Coronary artery (tissue), 2 donors: ENCODE data around the gene UBN1.
"Not testable (repeated sequence)": the region's sequence is repeated elsewhere in the genome, so short reads cannot be mapped to it uniquely, and the experiment has no call there.

Experiments used
- DNase-seq: peaks from one replicate; pipeline ENCODE4 v3.0.0-alpha.2; 2017; ENCODE audit warnings: low spot score
- H3K27ac ChIP-seq, 2 donors: fragments of 200-600 bp; sonication (generic); one replicate each; pipeline ENCODE4 v1.5.1; 2016 to 2019
- H3K4me3 ChIP-seq: fragments of 200-600 bp; sonication (generic); 2 replicates; pipeline ENCODE4 v1.5.1; 2016; ENCODE audit warnings: mild to moderate bottlenecking, moderate library complexity
- CTCF ChIP-seq: fragments of 200-600 bp; sonication (generic); IDR thresholded peaks from one replicate; pipeline ENCODE4 v1.5.1; 2019; ENCODE audit warnings: antibody characterized with exemption

Gene UBN1

DNA sequence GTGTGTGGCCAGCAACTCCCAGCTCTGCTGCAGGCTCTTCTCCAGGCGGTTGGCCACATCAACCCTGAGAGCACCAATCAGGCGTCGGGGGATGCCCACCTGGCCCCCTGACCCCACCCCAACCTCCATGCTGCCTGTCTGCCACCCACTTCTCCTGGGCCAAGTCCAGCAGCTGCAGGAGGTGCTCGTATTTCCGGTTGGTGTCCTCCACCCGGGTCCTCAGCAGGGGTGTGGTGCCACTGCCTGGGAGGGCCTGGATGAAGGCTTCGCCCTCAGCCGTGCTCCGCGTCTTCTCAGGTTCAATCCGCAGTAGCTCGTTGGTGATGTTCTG, 44.6 kb downstream of the UBN1 start:
- TF ChIP-seq CTCF: no peak
- no peak overlapping the region for H3K27ac ChIP-seq
- no peak overlapping the region for H3K4me3 ChIP-seq
- DNase-seq: no peak

- TF ChIP-seq CTCF: no peak
- Histone ChIP-seq H3K27ac (no peak overlapping the region), H3K4me3 (no peak overlapping the region)
- DNase-seq: no peak
Observed at GRCh38 chr16:4892361-4893102, 45.3 kb downstream of the UBN1 start.

- DNase-seq: no peak
- Histone ChIP-seq H3K4me3 (no peak overlapping the region), H3K27ac (no peak overlapping the region)
- TF ChIP-seq CTCF: no peak
Observed at GRCh38 chr16:4893103-4893862, 46.0 kb downstream of the UBN1 start.

- Histone ChIP-seq H3K27ac (no peak overlapping the region), H3K4me3 (no peak overlapping the region)
Observed at GRCh38 chr16:4894276-4895150, 47.2 kb downstream of the UBN1 start.

GRCh38 chr16:4895366-4895765, 48.1 kb downstream of the UBN1 start:
- TF ChIP-seq CTCF: no peak
- no peak overlapping the region for H3K27ac ChIP-seq
- DNase-seq: no peak
- no peak overlapping the region for H3K4me3 ChIP-seq

More at GRCh38 chr16:4894276-4895150, 47.2 kb downstream of the UBN1 start:
- no peak for DNase-seq
- no peak for TF ChIP-seq CTCF

GRCh38 chr16:4896761-4897160, 49.5 kb downstream of the UBN1 start:
- not testable (repeated sequence) for H3K4me3 ChIP-seq, DNase-seq

DNA sequence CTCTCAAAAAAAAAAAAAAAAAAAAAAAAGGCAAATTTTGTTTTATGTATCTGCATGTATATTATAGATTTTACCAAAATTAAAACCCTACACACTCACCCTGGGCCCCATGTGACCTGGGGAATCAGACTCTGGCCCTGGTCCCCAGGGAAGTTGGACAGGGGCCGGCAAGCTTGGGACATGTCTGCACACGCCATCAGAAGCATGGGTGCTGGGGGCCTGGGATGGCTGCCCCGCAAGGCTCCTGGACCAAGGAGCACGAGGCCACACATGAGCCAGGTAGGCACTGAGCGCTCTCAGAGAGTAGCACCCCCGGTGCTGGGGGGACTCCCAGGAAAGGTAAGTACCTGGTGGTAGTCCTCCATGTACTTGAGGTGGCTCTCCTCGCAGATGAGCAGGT, 50.0 kb downstream of the UBN1 start:
- TF ChIP-seq CTCF: no peak
- no peak for DNase-seq
- Histone ChIP-seq H3K4me3 (no peak overlapping the region), H3K27ac (no peak overlapping the region)

More at GRCh38 chr16:4896761-4897160, 49.5 kb downstream of the UBN1 start:
- not testable (repeated sequence) for H3K27ac ChIP-seq
